Sigmoid colon (tissue), 7 donors: Measurements from ENCODE around the gene FGFRL1. TPM values are rescaled to one million over a fixed set of nuclear protein-coding genes. Genes with fewer than 3 reads are reported as not detected.

Experiments used
- DNase-seq: peaks from one replicate; pipeline ENCODE4 v3.0.0-alpha.2; 2019
- H3K27ac ChIP-seq, 4 donors: fragments of 200-600 bp; sonication (generic); one replicate each; pipeline ENCODE4 v1.5.1; 2016 to 2019; ENCODE audit warnings: mild to moderate bottlenecking in 1 of 4
- H3K27me3 ChIP-seq, 3 donors: fragments of 200-600 bp; sonication (generic); one replicate each; pipeline ENCODE4 v1.5.1; 2019; ENCODE audit warnings: mild to moderate bottlenecking in 1 of 3
- H3K36me3 ChIP-seq, 4 donors: fragments of 200-600 bp; sonication (generic); one replicate each; pipeline ENCODE4 v1.5.1; 2016 to 2019
- H3K4me1 ChIP-seq, 4 donors: fragments of 200-600 bp; sonication (generic); one replicate each; pipeline ENCODE4 v1.5.1; 2017 to 2019
- H3K4me3 ChIP-seq, 4 donors: fragments of 200-600 bp; sonication (generic); one replicate each; pipeline ENCODE4 v1.5.1; 2017 to 2019; ENCODE audit warnings: mild to moderate bottlenecking in 2 of 4, moderate library complexity in 1 of 4
- H3K9me3 ChIP-seq, 4 donors: fragments of 200-600 bp in 3 of 4; sonication (generic) in 3 of 4; one replicate each; pipeline versions ENCODE4 v1.5.1 to v1.6.1; 2013 to 2019
- EP300 ChIP-seq, 4 donors: sonication (generic); formaldehyde crosslinking; IDR thresholded peaks; one replicate each; pipeline ENCODE4 v1.6.1; 2017; ENCODE audit warnings: antibody characterized with exemption in 4 of 4
- POLR2A ChIP-seq, 2 donors: fragments of 450-650 bp; IDR thresholded peaks; one replicate each; pipeline ENCODE4 v1.6.1; 2016; ENCODE audit warnings: antibody characterized with exemption in 2 of 2, mild to moderate bottlenecking in 2 of 2, moderate library complexity in 2 of 2
- POLR2AphosphoS5 ChIP-seq, 4 donors: sonication (generic); formaldehyde crosslinking; IDR thresholded peaks; one replicate each; pipeline ENCODE4 v1.6.1; 2017; ENCODE audit warnings: antibody characterized with exemption in 4 of 4
- WGBS, 2 donors: extraction: QIAGEN DNeasy Blood & Tissue Kit; methylation state at CpG; one replicate each; pipeline ENCODE4 v1.1.7; 2013; 5-methylcytosine and 5-hydroxymethylcytosine counted together
- intact Hi-C: fragments of 100-400 bp; cut with DNase I; formaldehyde crosslinking; loops from one replicate; pipeline ENCODE4 v1.15.1; 2023
- polyA plus RNA-seq, 3 donors: library from polyadenylated mRNA; stranded (reverse); fragments of 200-250 nt; gene quantifications; one replicate each; pipeline ENCODE4 v1.2.3, GENCODE V29; 2013
- total RNA-seq, 4 donors: library from RNA; depleted of rRNA; stranded (reverse); fragments of >200 nt; gene quantifications; one replicate each; pipeline ENCODE4 v1.1.0, GENCODE V29; 2016
- TF ChIP-seq, protein P1 (sequence below), 4 experiments: fragments of 450-650 bp in 3 of 4; fragments of 200-600 bp in 1 of 4; IDR thresholded peaks; one replicate each; pipeline ENCODE4 v1.5.1; 2016 to 2019; ENCODE audit warnings: antibody characterized with exemption in 4 of 4, mild to moderate bottlenecking in 3 of 4, moderate library complexity in 2 of 4
- donor health status: healthy with polysubstance abuse.
- donor health status: Bipolar disorder and iron deficiency.
- donor health status: healthy.

The FGFRL1 gene
- total and polyA plus RNA-seq, 7 donors: 1.2 to 12.1 (median 6.8) TPM

DNA sequence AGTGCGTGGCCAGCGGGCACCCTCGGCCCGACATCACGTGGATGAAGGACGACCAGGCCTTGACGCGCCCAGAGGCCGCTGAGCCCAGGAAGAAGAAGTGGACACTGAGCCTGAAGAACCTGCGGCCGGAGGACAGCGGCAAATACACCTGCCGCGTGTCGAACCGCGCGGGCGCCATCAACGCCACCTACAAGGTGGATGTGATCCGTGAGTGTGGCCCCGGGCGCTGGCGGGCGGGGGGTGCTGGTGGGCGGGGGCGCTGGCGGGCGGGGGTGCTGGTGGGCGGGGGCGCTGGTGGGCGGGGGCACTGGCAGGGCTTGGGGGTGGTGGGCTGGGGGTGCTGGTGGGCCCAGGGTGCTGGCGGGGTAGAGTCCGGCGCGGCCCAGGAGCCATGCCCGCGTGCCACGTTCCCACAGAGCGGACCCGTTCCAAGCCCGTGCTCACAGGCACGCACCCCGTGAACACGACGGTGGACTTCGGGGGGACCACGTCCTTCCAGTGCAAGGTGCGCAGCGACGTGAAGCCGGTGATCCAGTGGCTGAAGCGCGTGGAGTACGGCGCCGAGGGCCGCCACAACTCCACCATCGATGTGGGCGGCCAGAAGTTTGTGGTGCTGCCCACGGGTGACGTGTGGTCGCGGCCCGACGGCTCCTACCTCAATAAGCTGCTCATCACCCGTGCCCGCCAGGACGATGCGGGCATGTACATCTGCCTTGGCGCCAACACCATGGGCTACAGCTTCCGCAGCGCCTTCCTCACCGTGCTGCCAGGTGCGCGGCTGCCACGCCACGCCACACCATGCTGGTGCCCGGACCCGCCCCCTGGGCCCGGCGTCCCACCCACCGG is 12.7 kb downstream of the FGFRL1 start:
- Histone ChIP-seq H3K36me3 (peaks cover 0 to 11% (median 1%) of the 10 kb centered on the region in 4 donors), H3K4me3 (no peak overlapping the region), H3K9me3 (no peaks in the 10 kb centered on the region), H3K4me1 (no peaks in the 10 kb centered on the region), H3K27me3 (peaks cover 0 to 18% (median 14%) of the 10 kb centered on the region in 3 donors), H3K27ac (no peak overlapping the region)
- no peak for DNase-seq
- 94 to 97% methylated on average over 83 of the region's 83 CpGs for WGBS, 2 donors
- no peak for TF ChIP-seq POLR2A (IDR thresholded peaks at IDR 0.05)
- TF ChIP-seq, protein P1, sequence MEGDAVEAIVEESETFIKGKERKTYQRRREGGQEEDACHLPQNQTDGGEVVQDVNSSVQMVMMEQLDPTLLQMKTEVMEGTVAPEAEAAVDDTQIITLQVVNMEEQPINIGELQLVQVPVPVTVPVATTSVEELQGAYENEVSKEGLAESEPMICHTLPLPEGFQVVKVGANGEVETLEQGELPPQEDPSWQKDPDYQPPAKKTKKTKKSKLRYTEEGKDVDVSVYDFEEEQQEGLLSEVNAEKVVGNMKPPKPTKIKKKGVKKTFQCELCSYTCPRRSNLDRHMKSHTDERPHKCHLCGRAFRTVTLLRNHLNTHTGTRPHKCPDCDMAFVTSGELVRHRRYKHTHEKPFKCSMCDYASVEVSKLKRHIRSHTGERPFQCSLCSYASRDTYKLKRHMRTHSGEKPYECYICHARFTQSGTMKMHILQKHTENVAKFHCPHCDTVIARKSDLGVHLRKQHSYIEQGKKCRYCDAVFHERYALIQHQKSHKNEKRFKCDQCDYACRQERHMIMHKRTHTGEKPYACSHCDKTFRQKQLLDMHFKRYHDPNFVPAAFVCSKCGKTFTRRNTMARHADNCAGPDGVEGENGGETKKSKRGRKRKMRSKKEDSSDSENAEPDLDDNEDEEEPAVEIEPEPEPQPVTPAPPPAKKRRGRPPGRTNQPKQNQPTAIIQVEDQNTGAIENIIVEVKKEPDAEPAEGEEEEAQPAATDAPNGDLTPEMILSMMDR (IDR thresholded peaks at IDR 0.05): no peak
- no peak for TF ChIP-seq EP300 (IDR thresholded peaks at IDR 0.05)
- TF ChIP-seq POLR2AphosphoS5 (IDR thresholded peaks at IDR 0.05): no peak
- intact Hi-C loops: no loop called here

DNA sequence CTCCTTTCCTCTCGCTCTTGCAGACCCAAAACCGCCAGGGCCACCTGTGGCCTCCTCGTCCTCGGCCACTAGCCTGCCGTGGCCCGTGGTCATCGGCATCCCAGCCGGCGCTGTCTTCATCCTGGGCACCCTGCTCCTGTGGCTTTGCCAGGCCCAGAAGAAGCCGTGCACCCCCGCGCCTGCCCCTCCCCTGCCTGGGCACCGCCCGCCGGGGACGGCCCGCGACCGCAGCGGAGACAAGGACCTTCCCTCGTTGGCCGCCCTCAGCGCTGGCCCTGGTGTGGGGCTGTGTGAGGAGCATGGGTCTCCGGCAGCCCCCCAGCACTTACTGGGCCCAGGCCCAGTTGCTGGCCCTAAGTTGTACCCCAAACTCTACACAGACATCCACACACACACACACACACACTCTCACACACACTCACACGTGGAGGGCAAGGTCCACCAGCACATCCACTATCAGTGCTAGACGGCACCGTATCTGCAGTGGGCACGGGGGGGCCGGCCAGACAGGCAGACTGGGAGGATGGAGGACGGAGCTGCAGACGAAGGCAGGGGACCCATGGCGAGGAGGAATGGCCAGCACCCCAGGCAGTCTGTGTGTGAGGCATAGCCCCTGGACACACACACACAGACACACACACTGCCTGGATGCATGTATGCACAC is 13.6 kb downstream of the FGFRL1 start:
- peaks cover 0 to 11% (median 1%) of the 10 kb centered on the region in 4 donors for H3K36me3 ChIP-seq
- H3K9me3 ChIP-seq: no peaks in the 10 kb centered on the region
- H3K4me3 ChIP-seq: no peak overlapping the region
- intact Hi-C loops: no loop called here
- H3K27ac ChIP-seq: no peak overlapping the region
- 84 to 91% methylated on average over 32 of the region's 32 CpGs for WGBS, 2 donors
- peaks cover 0 to 27% (median 23%) of the 10 kb centered on the region in 3 donors for H3K27me3 ChIP-seq
- H3K4me1 ChIP-seq: no peaks in the 10 kb centered on the region
- DNase-seq: no peak
- no peak for TF ChIP-seq EP300 (IDR thresholded peaks at IDR 0.05)
- TF ChIP-seq, protein P1 (IDR thresholded peaks at IDR 0.05): no peak
- TF ChIP-seq POLR2A (IDR thresholded peaks at IDR 0.05): no peak
- TF ChIP-seq POLR2AphosphoS5 (IDR thresholded peaks at IDR 0.05): no peak

DNA sequence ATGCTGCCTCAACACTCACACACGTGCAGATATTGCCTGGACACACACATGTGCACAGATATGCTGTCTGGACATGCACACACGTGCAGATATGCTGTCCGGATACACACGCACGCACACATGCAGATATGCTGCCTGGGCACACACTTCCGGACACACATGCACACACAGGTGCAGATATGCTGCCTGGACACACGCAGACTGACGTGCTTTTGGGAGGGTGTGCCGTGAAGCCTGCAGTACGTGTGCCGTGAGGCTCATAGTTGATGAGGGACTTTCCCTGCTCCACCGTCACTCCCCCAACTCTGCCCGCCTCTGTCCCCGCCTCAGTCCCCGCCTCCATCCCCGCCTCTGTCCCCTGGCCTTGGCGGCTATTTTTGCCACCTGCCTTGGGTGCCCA is 14.7 kb downstream of the FGFRL1 start:
- 22 to 40% methylated on average over 17 of the region's 17 CpGs for WGBS, 2 donors
- Histone ChIP-seq H3K36me3 (peaks cover 0 to 11% (median 1%) of the 10 kb centered on the region in 4 donors), H3K27me3 (peaks cover 0 to 38% (median 33%) of the 10 kb centered on the region in 3 donors), H3K27ac (no peak overlapping the region), H3K9me3 (no peaks in the 10 kb centered on the region), H3K4me1 (no peaks in the 10 kb centered on the region), H3K4me3 (no peak overlapping the region)
- TF ChIP-seq, protein P1 (IDR thresholded peaks at IDR 0.05): no peak
- TF ChIP-seq POLR2AphosphoS5 (IDR thresholded peaks at IDR 0.05) (no peak), POLR2A (IDR thresholded peaks at IDR 0.05) (no peak), EP300 (IDR thresholded peaks at IDR 0.05) (no peak)
- intact Hi-C loops: no loop called here
- DNase-seq: no peak

DNA sequence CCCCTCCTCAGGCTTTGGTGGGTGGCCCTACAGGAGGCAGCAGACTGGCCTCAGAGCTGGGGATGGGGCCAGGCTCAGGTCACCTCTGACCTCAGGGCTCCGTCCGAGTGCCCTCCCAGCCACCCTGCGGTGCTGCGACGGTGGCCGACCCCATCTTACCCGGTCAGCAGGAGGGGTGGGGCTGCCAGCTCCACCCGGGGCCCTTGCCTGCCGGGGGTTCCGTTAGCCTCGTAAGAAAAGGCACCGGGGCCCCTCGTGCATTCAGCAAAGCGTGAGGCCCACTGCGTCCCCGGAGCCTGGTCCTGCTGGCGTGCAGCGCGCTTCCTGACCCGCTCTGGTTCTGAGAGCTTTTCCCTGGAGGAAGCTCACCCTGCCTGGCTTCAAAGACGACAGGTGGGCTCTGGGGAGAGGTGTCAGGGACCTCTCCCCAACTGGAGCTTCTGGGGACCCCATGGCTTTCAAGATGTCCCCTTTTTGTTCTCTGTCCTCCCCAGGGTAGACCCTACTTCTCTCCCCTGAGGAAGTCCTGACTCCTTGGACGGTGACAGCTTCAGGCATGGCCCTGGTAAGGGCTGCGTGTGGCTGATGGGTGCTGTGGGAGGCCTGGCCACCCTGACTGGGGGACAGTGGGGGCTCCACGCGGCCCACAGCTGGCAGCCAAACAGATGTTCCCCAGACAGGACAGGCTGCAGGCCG is 15.9 kb downstream of the FGFRL1 start:
- Histone ChIP-seq H3K4me3 (no peak overlapping the region), H3K27ac (no peak overlapping the region), H3K9me3 (no peaks in the 10 kb centered on the region), H3K4me1 (no peaks in the 10 kb centered on the region), H3K36me3 (peaks cover 0 to 11% (median 1%) of the 10 kb centered on the region in 4 donors), H3K27me3 (peaks cover 0 to 51% (median 40%) of the 10 kb centered on the region in 3 donors)
- DNase-seq: no peak
- TF ChIP-seq POLR2A (IDR thresholded peaks at IDR 0.05): no peak
- TF ChIP-seq POLR2AphosphoS5 (IDR thresholded peaks at IDR 0.05): no peak
- TF ChIP-seq EP300 (IDR thresholded peaks at IDR 0.05): no peak
- TF ChIP-seq, protein P1 (IDR thresholded peaks at IDR 0.05): no peak
- intact Hi-C loops: no loop called here
- 47 to 73% methylated on average over 26 of the region's 26 CpGs for WGBS, 2 donors
